ENCODE results near the gene CACNB2.

- TF ChIP-seq EZH2 (IDR thresholded peaks at IDR 0.05; ENCODE audit: borderline replicate concordance, low read length) (no peak), CTCF (conservative IDR thresholded peaks at IDR 0.05 in 1 of 2, IDR thresholded peaks at IDR 0.05 in 1 of 2; ENCODE audit: extremely low read depth in 1 of 2, insufficient read depth in 1 of 2, low read depth in 1 of 2, low read length in 2 of 2) (no peak)
These were observed 4.2 kb downstream of the CACNB2 start for GRCh38 chr10:18144396-18144795.
